Skeletal muscle satellite cell (primary cell): Measurements from ENCODE around the gene TRIO.

Source experiments
- H3K27me3 ChIP-seq: 2 replicates; pipeline ENCODE4 v1.7.0; 2013; ENCODE audit warnings: low read length; ENCODE audit not compliant: control insufficient read depth, insufficient read depth
- H3K36me3 ChIP-seq: 2 replicates; pipeline ENCODE4 v1.7.0; 2013; ENCODE audit warnings: mild to moderate bottlenecking, control low read depth, low read length; ENCODE audit not compliant: insufficient read depth
- H3K4me1 ChIP-seq: 2 replicates; pipeline ENCODE4 v1.7.0; 2013; ENCODE audit warnings: low read length; ENCODE audit not compliant: control insufficient read depth, insufficient read depth
- H3K4me2 ChIP-seq: 2 replicates; pipeline ENCODE4 v1.7.0; 2013; ENCODE audit warnings: mild to moderate bottlenecking, low read length
- H3K4me3 ChIP-seq: 2 replicates; pipeline ENCODE4 v1.7.0; 2013; ENCODE audit warnings: low read length
- H3K9ac ChIP-seq: 2 replicates; pipeline ENCODE4 v1.7.0; 2013; ENCODE audit warnings: mild to moderate bottlenecking, low read depth, low read length, moderate library complexity
- H3K9me3 ChIP-seq: replicated peaks from 2 replicates; pipeline ENCODE4 v1.7.0; 2013; ENCODE audit warnings: mild to moderate bottlenecking, control low read depth, low read length

TRIO gene

DNA sequence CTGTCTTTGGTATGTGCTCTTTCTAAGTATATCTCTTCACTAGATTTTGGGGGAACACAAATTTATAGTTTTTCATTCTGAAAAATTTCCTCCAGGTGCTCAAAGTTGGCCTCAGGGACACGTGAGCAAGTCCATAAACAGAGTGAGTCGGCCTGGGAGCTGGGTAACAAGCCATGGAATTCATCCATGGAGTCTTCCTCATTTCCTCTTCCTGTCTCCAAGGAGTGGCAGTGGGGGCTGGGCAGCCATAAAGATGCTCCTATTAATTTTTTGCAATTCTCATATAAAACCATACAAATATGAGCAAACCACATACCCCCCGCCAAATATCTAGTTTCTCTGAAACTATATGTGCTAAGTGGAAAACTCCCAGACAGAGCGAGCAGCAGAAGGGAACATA, 301.9 kb downstream of the TRIO start:
- no peaks in the 10 kb centered on the region for H3K27me3 ChIP-seq
- no peaks in the 10 kb centered on the region for H3K9me3 ChIP-seq
- H3K36me3 ChIP-seq, result peaks cover 62% of the 10 kb centered on the region
- H3K9ac ChIP-seq, result peak overlapping the region; percentile 87
- H3K4me1 ChIP-seq, result peaks cover 97% of the 10 kb centered on the region
- H3K4me3 ChIP-seq, result peak overlapping the region; percentile 78
- peak overlapping the region; percentile 94 for H3K4me2 ChIP-seq

DNA sequence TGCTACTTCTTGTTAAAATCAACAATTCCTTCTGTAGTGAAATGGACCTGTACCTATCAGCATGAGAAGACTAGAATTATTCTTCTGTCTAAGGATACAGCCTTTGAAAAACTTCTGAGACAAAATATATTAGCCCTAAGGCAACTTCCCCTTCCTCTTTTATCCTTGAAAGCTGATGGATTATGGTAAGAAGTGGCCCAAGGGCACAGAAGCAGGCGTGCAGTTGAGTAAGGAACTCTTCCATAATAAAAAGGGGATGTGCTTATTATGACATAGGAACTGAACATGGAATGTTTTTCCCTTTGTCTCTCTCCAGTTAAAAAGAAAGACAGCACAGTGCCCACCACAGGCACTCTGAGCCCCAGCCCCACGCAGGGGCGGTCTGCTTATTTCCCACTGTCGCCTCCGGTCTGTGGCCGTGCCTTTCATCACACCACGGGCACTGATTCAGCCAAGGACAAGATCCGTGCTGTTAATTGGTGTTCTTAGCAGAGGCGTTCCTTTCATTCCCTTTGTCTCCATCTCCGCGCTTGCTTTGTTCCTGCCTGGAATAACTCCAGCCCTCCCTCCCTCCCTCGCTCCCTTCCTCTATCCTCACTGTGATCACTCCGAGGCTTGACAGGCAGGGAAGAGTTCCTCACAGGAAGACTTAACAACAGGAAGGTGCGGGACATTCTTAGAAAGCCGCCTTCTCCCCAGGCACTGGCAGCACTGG, 302.6 kb downstream of the TRIO start:
- peak overlapping the region; percentile 43 for H3K4me3 ChIP-seq
- H3K36me3 ChIP-seq, result peaks cover 68% of the 10 kb centered on the region
- H3K27me3 ChIP-seq, result no peaks in the 10 kb centered on the region
- no peaks in the 10 kb centered on the region for H3K9me3 ChIP-seq
- H3K4me2 ChIP-seq, result peak overlapping the region; percentile 94
- H3K9ac ChIP-seq, result peak overlapping the region; percentile 49
- peaks cover 99% of the 10 kb centered on the region for H3K4me1 ChIP-seq

GRCh38 chr5:14447958-14448911, 305.1 kb downstream of the TRIO start:
- H3K9me3 ChIP-seq, result no peaks in the 10 kb centered on the region
- H3K36me3 ChIP-seq, result peaks cover 65% of the 10 kb centered on the region
- peak overlapping the region; percentile 75 for H3K9ac ChIP-seq
- H3K4me3 ChIP-seq, result peak overlapping the region; percentile 51
- H3K27me3 ChIP-seq, result no peaks in the 10 kb centered on the region
- peak overlapping the region; percentile 70 for H3K4me2 ChIP-seq
- peaks cover 100% of the 10 kb centered on the region for H3K4me1 ChIP-seq

GRCh38 chr5:14449052-14449661, 306.0 kb downstream of the TRIO start:
- H3K4me3 ChIP-seq, result peak overlapping the region; percentile 41

DNA sequence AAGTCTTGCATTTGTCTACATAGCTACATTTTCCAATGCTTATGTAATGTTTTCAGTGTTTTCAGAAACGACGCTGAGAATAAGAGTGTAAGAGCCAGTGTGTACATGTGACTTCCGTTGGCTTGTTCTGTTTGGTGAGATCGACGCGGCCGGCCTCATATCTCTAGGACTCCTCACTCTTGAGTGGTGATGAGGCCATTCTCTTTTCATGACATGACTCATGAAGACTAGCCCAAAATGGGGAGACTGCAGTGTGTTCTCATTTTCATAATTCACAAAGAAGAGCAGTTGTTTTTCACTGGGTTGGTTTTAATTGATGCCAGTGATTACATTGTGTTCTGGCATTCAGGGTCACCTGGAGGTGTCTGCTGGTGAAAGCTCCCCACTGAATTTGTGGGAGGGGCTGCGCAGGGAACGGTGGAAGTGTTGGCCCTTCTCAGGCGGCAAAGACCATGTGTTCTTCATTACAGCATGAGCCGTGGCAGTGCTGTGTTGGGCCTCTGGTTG, 306.9 kb downstream of the TRIO start:
- Histone ChIP-seq H3K4me3 (peak overlapping the region; percentile 41), H3K27me3 (no peaks in the 10 kb centered on the region), H3K9me3 (no peaks in the 10 kb centered on the region), H3K36me3 (peaks cover 68% of the 10 kb centered on the region), H3K4me1 (peaks cover 86% of the 10 kb centered on the region), H3K4me2 (peak overlapping the region; percentile 70), H3K9ac (peak overlapping the region; percentile 75)

More at GRCh38 chr5:14449052-14449661, 306.0 kb downstream of the TRIO start:
- Histone ChIP-seq H3K36me3 (peaks cover 67% of the 10 kb centered on the region), H3K27me3 (no peaks in the 10 kb centered on the region), H3K9ac (peak overlapping the region; percentile 75), H3K9me3 (no peaks in the 10 kb centered on the region), H3K4me1 (peaks cover 96% of the 10 kb centered on the region), H3K4me2 (peak overlapping the region; percentile 70)

GRCh38 chr5:14450742-14451141, 307.6 kb downstream of the TRIO start:
- Histone ChIP-seq H3K4me1 (peaks cover 80% of the 10 kb centered on the region), H3K27me3 (no peaks in the 10 kb centered on the region)

DNA sequence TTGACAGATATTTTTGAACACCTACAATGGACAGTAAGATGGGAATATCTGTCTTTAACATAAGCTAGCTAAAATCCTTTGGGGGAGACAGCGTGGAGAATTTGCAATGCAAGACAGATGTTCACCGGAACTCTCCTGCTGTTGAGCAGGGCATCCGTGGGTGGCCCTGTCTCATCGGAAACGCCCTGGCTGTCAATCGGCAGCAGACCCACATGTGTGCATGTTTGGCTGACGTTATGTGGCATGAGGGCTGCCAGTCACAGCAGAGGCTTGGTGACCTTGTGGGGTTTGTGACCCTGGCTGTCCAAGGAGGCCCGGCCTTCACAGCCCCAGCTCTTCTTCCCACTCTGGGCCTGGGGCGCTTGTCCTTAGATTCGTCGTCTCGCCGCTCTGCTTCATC, 308.7 kb downstream of the TRIO start:
- H3K9ac ChIP-seq, result peak overlapping the region; percentile 45
- peak overlapping the region; percentile 55 for H3K4me2 ChIP-seq
- H3K4me3 ChIP-seq, result peak overlapping the region; percentile 31
- H3K36me3 ChIP-seq, result peaks cover 59% of the 10 kb centered on the region
- no peaks in the 10 kb centered on the region for H3K9me3 ChIP-seq
- peaks cover 77% of the 10 kb centered on the region for H3K4me1 ChIP-seq
- H3K27me3 ChIP-seq, result no peaks in the 10 kb centered on the region

More at GRCh38 chr5:14450742-14451141, 307.6 kb downstream of the TRIO start:
- no peak overlapping the region for H3K4me2 ChIP-seq
- peaks cover 62% of the 10 kb centered on the region for H3K36me3 ChIP-seq
- no peak overlapping the region for H3K4me3 ChIP-seq
- H3K9me3 ChIP-seq, result no peaks in the 10 kb centered on the region
- peak overlapping the region; percentile 75 for H3K9ac ChIP-seq

- Histone ChIP-seq H3K4me1 (peaks cover 75% of the 10 kb centered on the region), H3K9ac (peak overlapping the region; percentile 45), H3K27me3 (no peaks in the 10 kb centered on the region), H3K4me2 (peak overlapping the region; percentile 55), H3K4me3 (no peak overlapping the region), H3K9me3 (no peaks in the 10 kb centered on the region), H3K36me3 (peaks cover 65% of the 10 kb centered on the region)
Measured at GRCh38 chr5:14452685-14453454, 309.7 kb downstream of the TRIO start.

GRCh38 chr5:14453481-14453880, 310.3 kb downstream of the TRIO start:
- peaks cover 71% of the 10 kb centered on the region for H3K36me3 ChIP-seq
- no peak overlapping the region for H3K9ac ChIP-seq
- H3K4me2 ChIP-seq, result no peak overlapping the region
- H3K9me3 ChIP-seq, result no peaks in the 10 kb centered on the region
- no peak overlapping the region for H3K4me3 ChIP-seq
- H3K27me3 ChIP-seq, result no peaks in the 10 kb centered on the region
- H3K4me1 ChIP-seq, result peaks cover 75% of the 10 kb centered on the region

DNA sequence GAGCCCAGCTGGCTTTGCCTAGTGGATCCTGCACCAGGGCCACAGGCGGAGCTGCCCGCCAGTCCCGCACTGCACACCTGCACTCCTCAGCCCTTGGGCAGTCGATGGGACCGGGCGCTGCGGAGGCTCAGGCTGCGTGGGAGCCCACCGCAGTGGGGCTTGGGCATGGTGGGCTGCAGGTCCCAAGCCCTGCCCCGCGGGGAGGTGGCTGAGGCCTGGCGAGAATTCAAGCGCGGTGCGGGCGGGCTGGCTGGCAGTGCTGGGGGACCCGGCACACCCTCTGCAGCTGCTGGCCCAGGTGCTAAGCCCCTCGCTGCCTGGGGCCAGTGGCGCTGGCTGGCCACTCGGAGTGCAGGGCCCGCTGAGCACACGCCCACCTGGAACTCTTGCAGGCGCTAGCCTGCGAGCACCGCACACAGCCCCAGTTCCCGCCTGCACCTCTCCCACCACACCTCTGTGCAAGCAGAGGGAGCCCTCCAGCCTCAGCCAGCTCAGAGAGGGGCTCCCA, 312.7 kb downstream of the TRIO start:
- H3K9me3 ChIP-seq, result no peaks in the 10 kb centered on the region
- peaks cover 79% of the 10 kb centered on the region for H3K36me3 ChIP-seq
- peaks cover 57% of the 10 kb centered on the region for H3K4me1 ChIP-seq
- H3K4me3 ChIP-seq, result no peak overlapping the region
- H3K27me3 ChIP-seq, result no peaks in the 10 kb centered on the region
- H3K4me2 ChIP-seq, result no peak overlapping the region
- no peak overlapping the region for H3K9ac ChIP-seq
